ENCODE results near the gene PACS2. TPM values are rescaled to one million over a fixed set of nuclear protein-coding genes. Genes with fewer than 3 reads are reported as not detected.
A peak's percentile ranks its signal among the peaks of the same experiment; 100 is the strongest.

PACS2 gene
- total and polyA plus RNA-seq, 2 of the 4 experiments (the other 2 are of a cell fraction): 15.6 to 32.2 TPM

GRCh38 chr14:105316577-105316941 is 2.0 kb downstream of the PACS2 start:
- Histone ChIP-seq H2BK15ac (ENCODE audit: low read depth, low read length) (no peak overlapping the region), H2AK9ac (replicated peaks; ENCODE audit: low read depth, low read length, poor library complexity) (no peak overlapping the region), H2AK5ac (ENCODE audit: low read depth, low read length) (no peak overlapping the region), H3K23ac (ENCODE audit: low read depth, low read length) (no peak overlapping the region; the same call in 1 of the 2 replicates), H3K4me1 (ENCODE audit: control insufficient read depth, insufficient read depth, low read length) (peaks cover 26% of the 10 kb centered on the region), H3K36me3 (ENCODE audit: control insufficient read depth, insufficient read depth, low read length) (no peaks in the 10 kb centered on the region), H3K4me2 (ENCODE audit: low read depth, low read length) (peak overlapping the region; percentile 30; the same call in 1 of the 2 replicates), H3K9ac (ENCODE audit: low read depth, low read length) (no peak overlapping the region), H3K9me3 (ENCODE audit: control insufficient read depth, insufficient read depth, low read length) (no peaks in the 10 kb centered on the region), H3K14ac (replicated peaks; ENCODE audit: low read depth, low read length) (no peak overlapping the region), H3K79me1 (ENCODE audit: low read depth in 1 of 2, low read length in 2 of 2) (peaks cover 9 to 47% of the 10 kb centered on the region in 2 experiments), H2BK120ac (ENCODE audit: low read depth, low read length) (no peak overlapping the region), H4K5ac (ENCODE audit: low read depth, low read length) (no peak overlapping the region), H3K27ac (ENCODE audit: insufficient read depth, low read length) (no peak overlapping the region), H2BK5ac (ENCODE audit: low read depth, low read length, poor library complexity, severe bottlenecking) (no peak overlapping the region), H3K4me3 (ENCODE audit: insufficient read depth, low read depth, low read length) (no peak overlapping the region), H3K56ac (ENCODE audit: extremely low read depth, insufficient read depth, low read length) (no peak overlapping the region), H2AFZ (replicated peaks; ENCODE audit: low read length, poor library complexity) (no peak overlapping the region), H4K8ac (ENCODE audit: low read depth in 2 of 2, low read length in 2 of 2) (no peak overlapping the region), H3K27me3 (ENCODE audit: control insufficient read depth, insufficient read depth, low read length) (no peaks in the 10 kb centered on the region), H4K91ac (ENCODE audit: insufficient read depth, low read depth, low read length) (no peak overlapping the region), H4K20me1 (ENCODE audit: insufficient read depth, low read length) (peaks cover 37% of the 10 kb centered on the region), H3K4ac (ENCODE audit: low read depth, low read length) (no peak overlapping the region), H3K18ac (ENCODE audit: low read depth, low read length) (no peak overlapping the region), H3K9me1 (ENCODE audit: insufficient read depth, low read length) (peaks cover 9% of the 10 kb centered on the region), H2BK20ac (ENCODE audit: low read depth, low read length) (no peak overlapping the region)
- dilution Hi-C loops (cut with HindIII; ENCODE audit: low sequenced_read_pairs, unreplicated experiment): no loop called here
- intact Hi-C loops (cut with micrococcal nuclease): no loop called here
- in situ Hi-C loops (cut with MboI; ENCODE audit: low sequenced_read_pairs): no loop called here
- 84% methylated on average over 3 of the region's 10 CpGs; no CpG with 5 or more reads in 1 of the 2 experiments for WGBS, 2 experiments (ENCODE audit: extremely low coverage in 2 of 2, insufficient read length in 1 of 2)
- DNase-seq (no peak), ATAC-seq (ENCODE audit: low read depth) (no peak)
- ChIA-PET POLR2A (ENCODE audit: unreplicated experiment) (no interaction called here), CTCF (no interaction called here)
- no peak for TF ChIP-seq RFX5 (IDR thresholded peaks at IDR 0.05; ENCODE audit: low read depth, low read length)
- no peak for TF ChIP-seq RAD21 (IDR thresholded peaks at IDR 0.05; ENCODE audit: low read length)
- TF ChIP-seq MAFK (IDR thresholded peaks at IDR 0.05; ENCODE audit: low read depth, low read length): no peak
- TF ChIP-seq NFE2L2 (IDR thresholded peaks at IDR 0.05; ENCODE audit: low read depth, low read length): no peak
- TF ChIP-seq RCOR1 (IDR thresholded peaks at IDR 0.05; ENCODE audit: insufficient replicate concordance, low read length): no peak
- no peak for TF ChIP-seq CHD1 (IDR thresholded peaks at IDR 0.05; ENCODE audit: low read depth, low read length)
- TF ChIP-seq BHLHE40 (IDR thresholded peaks at IDR 0.05; ENCODE audit: low read depth, low read length): no peak
- no peak for TF ChIP-seq USF2 (IDR thresholded peaks at IDR 0.05; ENCODE audit: low read depth, low read length)
- TF ChIP-seq MXI1 (IDR thresholded peaks at IDR 0.05; ENCODE audit: borderline replicate concordance, low read depth, low read length): no peak
- TF ChIP-seq FOS (IDR thresholded peaks at IDR 0.05; ENCODE audit: low read depth, low read length): no peak
- TF ChIP-seq CTCF (conservative IDR thresholded peaks at IDR 0.05; ENCODE audit: low read depth, low read length): no peak
- TF ChIP-seq POLR2A (IDR thresholded peaks at IDR 0.05; ENCODE audit: low read depth, low read length): no peak
- no TSS peak for BruUV-seq (replicated peaks)

All from IMR-90 (cell line).